Measurements from ENCODE around the gene KAZN.
"Not testable (repeated sequence)": the region's sequence is repeated elsewhere in the genome, so short reads cannot be mapped to it uniquely, and the experiment has no call there.

KAZN gene

GRCh38 chr1:14961661-14962267 is 363.3 kb downstream of the KAZN start:
- H3K9ac ChIP-seq (ENCODE audit: low read length): no peak overlapping the region
- H3K9me2 ChIP-seq (ENCODE audit: low read depth, low read length): no peaks in the 10 kb centered on the region
- H3K4me2 ChIP-seq (ENCODE audit: low read length): no peak overlapping the region
- H3K4me3 ChIP-seq (ENCODE audit: low read depth, low read length, poor library complexity, severe bottlenecking): no peak overlapping the region
- no peaks in the 10 kb centered on the region for H3K36me3 ChIP-seq (ENCODE audit: insufficient read depth, low read length)
- no peaks in the 10 kb centered on the region for H3F3A ChIP-seq (ENCODE audit: insufficient read depth, low read length)
- no peaks in the 10 kb centered on the region for H3K9me3 ChIP-seq (ENCODE audit: low read length)
- no peaks in the 10 kb centered on the region for H4K20me1 ChIP-seq (ENCODE audit: insufficient read depth, low read length)
- H3K79me2 ChIP-seq (ENCODE audit: insufficient read depth, low read length): no peaks in the 10 kb centered on the region
- no peaks in the 10 kb centered on the region for H3K4me1 ChIP-seq (ENCODE audit: insufficient read depth, low read length, severe bottlenecking)
- TF ChIP-seq CTCF (IDR thresholded peaks at IDR 0.05; ENCODE audit: low read length): no peak
- no peak for TF ChIP-seq EZH2 (IDR thresholded peaks at IDR 0.05; ENCODE audit: borderline replicate concordance, low read length)
- H2AFZ ChIP-seq (ENCODE audit: low read length): no peak overlapping the region
- no peak overlapping the region for H3K27ac ChIP-seq (ENCODE audit: low read depth, low read length, poor library complexity, severe bottlenecking)
- H3K27me3 ChIP-seq (ENCODE audit: insufficient read depth, low read length): no peaks in the 10 kb centered on the region; the same call in 1 of the 2 replicates

- TF ChIP-seq CTCF (IDR thresholded peaks at IDR 0.05; ENCODE audit: low read length) (no peak), EZH2 (IDR thresholded peaks at IDR 0.05; ENCODE audit: borderline replicate concordance, low read length) (no peak)
- H3K79me2 ChIP-seq (ENCODE audit: insufficient read depth, low read length): no peaks in the 10 kb centered on the region
These were observed 363.9 kb downstream of the KAZN start for GRCh38 chr1:14962407-14962806.

GRCh38 chr1:14963791-14964710 is 365.6 kb downstream of the KAZN start:
- not testable (repeated sequence) for H3K4me1 ChIP-seq (ENCODE audit: insufficient read depth, low read length, severe bottlenecking); H4K20me1 ChIP-seq (ENCODE audit: insufficient read depth, low read length); H3K4me2 ChIP-seq (ENCODE audit: low read length); H3K36me3 ChIP-seq (ENCODE audit: insufficient read depth, low read length); H3K79me2 ChIP-seq (ENCODE audit: insufficient read depth, low read length); H3K27me3 ChIP-seq (ENCODE audit: insufficient read depth, low read length); H3F3A ChIP-seq (ENCODE audit: insufficient read depth, low read length); H3K27ac ChIP-seq (ENCODE audit: low read depth, low read length, poor library complexity, severe bottlenecking); H3K9me3 ChIP-seq (ENCODE audit: low read length); H2AFZ ChIP-seq (ENCODE audit: low read length); H3K9me2 ChIP-seq (ENCODE audit: low read depth, low read length); H3K9ac ChIP-seq (ENCODE audit: low read length); H3K4me3 ChIP-seq (ENCODE audit: low read depth, low read length, poor library complexity, severe bottlenecking)

More at GRCh38 chr1:14962407-14962806, 363.9 kb downstream of the KAZN start:
- no peak overlapping the region for H3K27ac ChIP-seq (ENCODE audit: low read depth, low read length, poor library complexity, severe bottlenecking)
- no peaks in the 10 kb centered on the region for H3K9me2 ChIP-seq (ENCODE audit: low read depth, low read length)
- no peak overlapping the region for H2AFZ ChIP-seq (ENCODE audit: low read length)
- no peak overlapping the region for H3K4me2 ChIP-seq (ENCODE audit: low read length)
- H3K4me1 ChIP-seq (ENCODE audit: insufficient read depth, low read length, severe bottlenecking): no peaks in the 10 kb centered on the region
- no peaks in the 10 kb centered on the region; the same call in 1 of the 2 replicates for H3K36me3 ChIP-seq (ENCODE audit: insufficient read depth, low read length)
- no peak overlapping the region for H3K4me3 ChIP-seq (ENCODE audit: low read depth, low read length, poor library complexity, severe bottlenecking)
- H3K9ac ChIP-seq (ENCODE audit: low read length): no peak overlapping the region
- no peaks in the 10 kb centered on the region for H4K20me1 ChIP-seq (ENCODE audit: insufficient read depth, low read length)
- no peaks in the 10 kb centered on the region; the same call in 1 of the 2 replicates for H3K27me3 ChIP-seq (ENCODE audit: insufficient read depth, low read length)
- no peaks in the 10 kb centered on the region for H3K9me3 ChIP-seq (ENCODE audit: low read length)
- H3F3A ChIP-seq (ENCODE audit: insufficient read depth, low read length): no peaks in the 10 kb centered on the region
